HCT116 (cell line): Measurements from ENCODE around the gene MTUS2.

Experiments
- ATF3 ChIP-seq: IDR thresholded peaks from 2 replicates; pipeline ENCODE4 v1.6.1; 2012
- MAX ChIP-seq: IDR thresholded peaks from 2 replicates; pipeline ENCODE4 v1.6.1; 2012
- POLR2AphosphoS5 ChIP-seq: IDR thresholded peaks from 2 replicates; pipeline ENCODE4 v1.6.1; 2011; ENCODE audit warnings: mild to moderate bottlenecking, low read depth, low read length, moderate library complexity

GRCh38 chr13:29422015-29422414 is 601.9 kb downstream of the MTUS2 start:
- TF ChIP-seq POLR2AphosphoS5 (no peak), MAX (no peak), ATF3 (no peak)
